Natural killer cell (primary cell): Measurements from ENCODE around the gene MTREX. TPM values are rescaled to one million over a fixed set of nuclear protein-coding genes. Genes with fewer than 3 reads are reported as not detected.

Source experiments
- ATAC-seq, 3 donors: fragments of 150-1000 bp in 2 of 3; fragments of 200-7000 bp in 1 of 3; cut with Tn5 transposase; 1 replicate in 1 of 3; 2 replicates in 2 of 3; pipeline ENCODE4 v1.10.0; 2021; ENCODE audit warnings: mild to moderate bottlenecking in 2 of 3, moderate library complexity in 2 of 3
- DNase-seq, 2 donors: peaks; one replicate each; pipeline versions ENCODE4 v3.0.0 to v3.0.0-alpha.2; 2013 to 2021; ENCODE audit warnings: mixed read lengths in 1 of 2
- H3K27ac ChIP-seq: one replicate; pipeline ENCODE4 v1.5.1; 2013; ENCODE audit warnings: mild to moderate bottlenecking, low read length
- H3K27me3 ChIP-seq: one replicate; pipeline ENCODE4 v1.6.1; 2013; ENCODE audit warnings: low read length; ENCODE audit not compliant: control insufficient read depth, insufficient read depth
- H3K36me3 ChIP-seq: one replicate; pipeline ENCODE4 v1.6.1; 2013; ENCODE audit warnings: low read length; ENCODE audit not compliant: control insufficient read depth, insufficient read depth
- H3K4me1 ChIP-seq: one replicate; pipeline ENCODE4 v1.6.1; 2013; ENCODE audit warnings: low read length; ENCODE audit not compliant: control insufficient read depth, insufficient read depth
- H3K4me3 ChIP-seq: one replicate; pipeline ENCODE4 v1.5.1; 2013; ENCODE audit warnings: low read length
- H3K9me3 ChIP-seq: one replicate; pipeline ENCODE4 v1.6.1; 2013; ENCODE audit warnings: low read length; ENCODE audit not compliant: control insufficient read depth, insufficient read depth
- H3K27ac Mint-ChIP-seq, 2 donors: one replicate each; pipeline ENCODE4 v1.8.0; 2022; ENCODE audit warnings: mild to moderate bottlenecking in 2 of 2, mixed read lengths in 2 of 2, moderate library complexity in 1 of 2
- H3K27me3 Mint-ChIP-seq, 2 donors: one replicate each; pipeline ENCODE4 v1.8.0; 2022; ENCODE audit warnings: low read depth in 2 of 2, mixed read lengths in 2 of 2
- H3K36me3 Mint-ChIP-seq: one replicate; pipeline ENCODE4 v1.8.0; 2022; ENCODE audit warnings: mixed read lengths
- H3K4me1 Mint-ChIP-seq, 2 donors: one replicate each; pipeline ENCODE4 v1.8.0; 2022; ENCODE audit warnings: mixed read lengths in 2 of 2
- H3K4me3 Mint-ChIP-seq: one replicate; pipeline ENCODE4 v1.8.0; 2022; ENCODE audit warnings: mild to moderate bottlenecking, moderate library complexity, mixed read lengths
- H3K9me3 Mint-ChIP-seq, 2 donors: one replicate each; pipeline ENCODE4 v1.8.0; 2022; ENCODE audit warnings: mixed read lengths in 2 of 2
- CTCF ChIP-seq: fragments of 200-600 bp; IDR thresholded peaks from one replicate; pipeline ENCODE4 v1.8.0; 2022; ENCODE audit warnings: antibody characterized with exemption
- WGBS: methylation state at CpG from one replicate; pipeline ENCODE4 v1.1.7; 2013; ENCODE audit warnings: missing lambda C conversion rate; ENCODE audit not compliant: insufficient coverage; 5-methylcytosine and 5-hydroxymethylcytosine counted together
- intact Hi-C: fragments of 100-400 bp; cut with micrococcal nuclease; formaldehyde crosslinking; loops from one replicate; pipeline ENCODE4 v1.14.2; 2022
- total RNA-seq, 4 donors: library from RNA; stranded (reverse); fragments of 120-200 nt in 1 of 4; gene quantifications; one replicate each; pipeline versions ENCODE4 v1.2.3 to v1.2.4, GENCODE V29; 2013 to 2022

The MTREX gene
- total RNA-seq, 3 donors from 2014 or later (not counting 1 experiment from before 2014, with no cell fraction given): 64.5 to 82.2 (median 77.6) TPM

GRCh38 chr5:55345327-55345726, 37.5 kb downstream of the MTREX start:
- Mint-ChIP-seq H3K27ac (no peak overlapping the region), H3K9me3 (no peaks in the 10 kb centered on the region), H3K4me1 (peaks cover 0 to 5% of the 10 kb centered on the region in 2 donors), H3K36me3 (peaks cover 26% of the 10 kb centered on the region), H3K4me3 (no peak overlapping the region), H3K27me3 (no peaks in the 10 kb centered on the region)
- Histone ChIP-seq H3K27ac (no peak overlapping the region), H3K27me3 (no peaks in the 10 kb centered on the region), H3K36me3 (peaks cover 74% of the 10 kb centered on the region), H3K4me3 (no peak overlapping the region), H3K9me3 (no peaks in the 10 kb centered on the region), H3K4me1 (no peaks in the 10 kb centered on the region)
- WGBS: 96% methylated on average over 4 of the region's 4 CpGs
- ATAC-seq: no peak
- DNase-seq: no peak
- intact Hi-C loops: loop anchor here (2.0 kb wide), 1 partner anchor 347 kb away; no protein-coding TSS in a partner anchor
- TF ChIP-seq CTCF: no peak

- intact Hi-C loops: no loop called here
- 100% methylated on average over 2 of the region's 3 CpGs for WGBS
- no peak for ATAC-seq
- peaks cover 80% of the 10 kb centered on the region for H3K36me3 ChIP-seq
- H3K27me3 Mint-ChIP-seq: no peaks in the 10 kb centered on the region
- H3K27me3 ChIP-seq: no peaks in the 10 kb centered on the region
- no peak overlapping the region for H3K4me3 ChIP-seq
- no peak for DNase-seq
- H3K9me3 ChIP-seq: no peaks in the 10 kb centered on the region
- no peaks in the 10 kb centered on the region for H3K9me3 Mint-ChIP-seq
- H3K4me1 Mint-ChIP-seq: peaks cover 0 to 5% of the 10 kb centered on the region in 2 donors
- H3K27ac ChIP-seq: no peak overlapping the region
- no peaks in the 10 kb centered on the region for H3K4me1 ChIP-seq
- H3K27ac Mint-ChIP-seq: no peak overlapping the region
- no peak for TF ChIP-seq CTCF
- H3K4me3 Mint-ChIP-seq: no peak overlapping the region
- peaks cover 28% of the 10 kb centered on the region for H3K36me3 Mint-ChIP-seq
These were observed 40.0 kb downstream of the MTREX start for GRCh38 chr5:55347786-55348185.

- Histone ChIP-seq H3K4me3 (no peak overlapping the region), H3K9me3 (no peaks in the 10 kb centered on the region), H3K36me3 (peaks cover 86% of the 10 kb centered on the region), H3K4me1 (no peaks in the 10 kb centered on the region), H3K27me3 (no peaks in the 10 kb centered on the region), H3K27ac (no peak overlapping the region)
- TF ChIP-seq CTCF: no peak
- H3K27me3 Mint-ChIP-seq: no peaks in the 10 kb centered on the region
- DNase-seq (no peak), ATAC-seq (no peak)
- intact Hi-C loops: no loop called here
- H3K4me1 Mint-ChIP-seq: no peaks in the 10 kb centered on the region
- WGBS: no CpG with 5 or more reads among the region's 1 CpG
- H3K27ac Mint-ChIP-seq: no peak overlapping the region
- H3K4me3 Mint-ChIP-seq: no peak overlapping the region
- no peaks in the 10 kb centered on the region for H3K9me3 Mint-ChIP-seq
- peaks cover 22% of the 10 kb centered on the region for H3K36me3 Mint-ChIP-seq
These were observed 43.0 kb downstream of the MTREX start for GRCh38 chr5:55350754-55351153.

GRCh38 chr5:55356896-55357295, 49.1 kb downstream of the MTREX start:
- 99% methylated on average over 4 of the region's 4 CpGs for WGBS
- Mint-ChIP-seq H3K36me3 (peaks cover 11% of the 10 kb centered on the region), H3K4me3 (no peak overlapping the region), H3K9me3 (no peaks in the 10 kb centered on the region), H3K4me1 (peaks cover 0 to 6% of the 10 kb centered on the region in 2 donors), H3K27ac (no peak overlapping the region), H3K27me3 (no peaks in the 10 kb centered on the region)
- DNase-seq (no peak), ATAC-seq (peak in 2 of 3 donors; percentile 18 to 32)
- Histone ChIP-seq H3K36me3 (peaks cover 74% of the 10 kb centered on the region), H3K9me3 (no peaks in the 10 kb centered on the region), H3K27ac (no peak overlapping the region), H3K4me3 (no peak overlapping the region), H3K27me3 (no peaks in the 10 kb centered on the region), H3K4me1 (no peaks in the 10 kb centered on the region)
- no peak for TF ChIP-seq CTCF
- intact Hi-C loops: no loop called here
